ENCODE data around the gene PCBD1.

Gene PCBD1

GRCh38 chr10:70850097-70850496 is 38.3 kb downstream of the PCBD1 start:
- no peaks in the 10 kb centered on the region for H3K36me3 ChIP-seq (replicated peaks; ENCODE audit: insufficient read depth, low read length)
- DNase-seq, result no peak
- H3K4me3 ChIP-seq (ENCODE audit: low read length), result no peak overlapping the region
- no peaks in the 10 kb centered on the region for H3K79me2 ChIP-seq (ENCODE audit: low read length)
- no peak overlapping the region for H3K27ac ChIP-seq (ENCODE audit: low read length)
- H3K9ac ChIP-seq (ENCODE audit: low read length), result no peak overlapping the region
- no peaks in the 10 kb centered on the region for H3K9me3 ChIP-seq (replicated peaks; ENCODE audit: insufficient read depth, low read length)
- H3F3A ChIP-seq (ENCODE audit: insufficient read depth, low read length), result no peaks in the 10 kb centered on the region
- H3K4me2 ChIP-seq (ENCODE audit: low read depth, low read length), result no peak overlapping the region
- TF ChIP-seq EZH2phosphoT487 (IDR thresholded peaks at IDR 0.05; ENCODE audit: low read length) (no peak), EZH2 (optimal IDR thresholded peaks at IDR 0.05; ENCODE audit: low read depth, low read length) (no peak), CTCF (IDR thresholded peaks at IDR 0.05; ENCODE audit: low read length) (no peak)
- H3K27me3 ChIP-seq (replicated peaks; ENCODE audit: insufficient read depth, low read length), result no peaks in the 10 kb centered on the region
- H2AFZ ChIP-seq (ENCODE audit: low read length), result no peak overlapping the region
- H4K20me1 ChIP-seq (ENCODE audit: insufficient read depth, low read length), result no peaks in the 10 kb centered on the region
- H3K4me1 ChIP-seq (ENCODE audit: low read length), result 0 out of 2 replicates have a peak, but pooled peaks cover 3% of the 10 kb centered on the region
- H3K9me2 ChIP-seq (replicated peaks; ENCODE audit: insufficient read depth, low read length), result no peaks in the 10 kb centered on the region

GRCh38 chr10:70849582-70850016 is 38.8 kb downstream of the PCBD1 start:
- Histone ChIP-seq H3K4me1 (ENCODE audit: low read length) (0 out of 2 replicates have a peak, but pooled peaks cover 3% of the 10 kb centered on the region), H3K27me3 (replicated peaks; ENCODE audit: insufficient read depth, low read length) (no peaks in the 10 kb centered on the region), H3K4me3 (ENCODE audit: low read length) (no peak overlapping the region), H3K9me3 (replicated peaks; ENCODE audit: insufficient read depth, low read length) (no peaks in the 10 kb centered on the region), H4K20me1 (ENCODE audit: insufficient read depth, low read length) (no peaks in the 10 kb centered on the region), H2AFZ (ENCODE audit: low read length) (no peak overlapping the region), H3K36me3 (replicated peaks; ENCODE audit: insufficient read depth, low read length) (no peaks in the 10 kb centered on the region), H3K27ac (ENCODE audit: low read length) (no peak overlapping the region), H3K4me2 (ENCODE audit: low read depth, low read length) (no peak overlapping the region), H3K9ac (ENCODE audit: low read length) (no peak overlapping the region), H3K9me2 (replicated peaks; ENCODE audit: insufficient read depth, low read length) (no peaks in the 10 kb centered on the region), H3K79me2 (ENCODE audit: low read length) (no peaks in the 10 kb centered on the region), H3F3A (ENCODE audit: insufficient read depth, low read length) (no peaks in the 10 kb centered on the region)
- TF ChIP-seq EZH2 (optimal IDR thresholded peaks at IDR 0.05; ENCODE audit: low read depth, low read length), result no peak
- no peak for TF ChIP-seq CTCF (IDR thresholded peaks at IDR 0.05; ENCODE audit: low read length)
- no peak for TF ChIP-seq EZH2phosphoT487 (IDR thresholded peaks at IDR 0.05; ENCODE audit: low read length)
- no peak for DNase-seq

GRCh38 chr10:70847659-70848360 is 40.6 kb downstream of the PCBD1 start:
- Histone ChIP-seq H3K9me3 (replicated peaks; ENCODE audit: insufficient read depth, low read length) (no peaks in the 10 kb centered on the region), H3K4me1 (ENCODE audit: low read length) (0 out of 2 replicates have a peak, but pooled peaks cover 3% of the 10 kb centered on the region), H3F3A (ENCODE audit: insufficient read depth, low read length) (no peaks in the 10 kb centered on the region), H3K36me3 (replicated peaks; ENCODE audit: insufficient read depth, low read length) (no peaks in the 10 kb centered on the region), H3K9ac (ENCODE audit: low read length) (no peak overlapping the region), H3K4me3 (ENCODE audit: low read length) (no peak overlapping the region), H3K9me2 (replicated peaks; ENCODE audit: insufficient read depth, low read length) (no peaks in the 10 kb centered on the region), H4K20me1 (ENCODE audit: insufficient read depth, low read length) (no peaks in the 10 kb centered on the region), H3K27ac (ENCODE audit: low read length) (no peak overlapping the region), H3K79me2 (ENCODE audit: low read length) (no peaks in the 10 kb centered on the region), H2AFZ (ENCODE audit: low read length) (no peak overlapping the region), H3K4me2 (ENCODE audit: low read depth, low read length) (no peak overlapping the region), H3K27me3 (replicated peaks; ENCODE audit: insufficient read depth, low read length) (no peaks in the 10 kb centered on the region)
- no peak for DNase-seq
- no peak for TF ChIP-seq EZH2phosphoT487 (IDR thresholded peaks at IDR 0.05; ENCODE audit: low read length)
- TF ChIP-seq CTCF (IDR thresholded peaks at IDR 0.05; ENCODE audit: low read length), result no peak
- TF ChIP-seq EZH2 (optimal IDR thresholded peaks at IDR 0.05; ENCODE audit: low read depth, low read length), result no peak

Measured in MM.1S (cell line).